Mucosa of descending colon (tissue), 3 donors: ENCODE measurements around the gene OR2T4. TPM values are rescaled to one million over a fixed set of nuclear protein-coding genes. Genes with fewer than 3 reads are reported as not detected.

Experiments
- ATAC-seq: fragments of 200-7000 bp; cut with Tn5 transposase; one replicate; pipeline ENCODE4 v1.9.1; 2020; ENCODE audit warnings: mild to moderate bottlenecking, moderate library complexity
- DNase-seq, 3 donors: peaks; one replicate each; pipeline ENCODE4 v3.0.0-alpha.2; 2020
- H3K36me3 ChIP-seq: fragments of 200-600 bp; one replicate; pipeline ENCODE4 v1.8.0; 2021; ENCODE audit warnings: low read depth, mild to moderate bottlenecking
- H3K4me1 ChIP-seq: fragments of 200-600 bp; one replicate; pipeline ENCODE4 v1.8.0; 2021; ENCODE audit warnings: low read depth, mild to moderate bottlenecking
- H3K4me3 ChIP-seq: fragments of 200-600 bp; one replicate; pipeline ENCODE4 v1.8.0; 2021; ENCODE audit warnings: mild to moderate bottlenecking
- H3K9me3 ChIP-seq: fragments of 200-600 bp; one replicate; pipeline ENCODE4 v1.8.0; 2021; ENCODE audit warnings: mild to moderate bottlenecking
- intact Hi-C, 2 donors: fragments of 100-400 bp; cut with DNase I in 1 of 2; cut with micrococcal nuclease in 1 of 2; formaldehyde crosslinking; loops; one replicate each; pipeline versions ENCODE4 v1.11.0 to v1.11.1; 2022; cut with DNase I, micrococcal nuclease
- total RNA-seq, 3 donors: library from RNA; stranded (reverse); fragmentation: NEBNext Ultra II Directional in 2 of 3; extraction: Animal tissue kit (Norgen Biotek cat#: 25700) in 2 of 3; gene quantifications; one replicate each; pipeline versions ENCODE4 v1.2.1 to v1.2.4, GENCODE V29; 2021 to 2023
- TF ChIP-seq, protein P1 (sequence below): fragments of 200-600 bp; IDR thresholded peaks from one replicate; pipeline ENCODE4 v1.8.0; 2022; ENCODE audit warnings: antibody characterized with exemption, mild to moderate bottlenecking
- donor health status: DM: no; HTN: no; CAD: no; lungs with moderate emphysema.
- donor health status: DM: no; HTN: no; CAD: no.
- donor health status: DM: no; HTN: yes; CAD: no.

OR2T4 gene
- total RNA-seq, 3 donors from 2014 or later, result not detected

DNA sequence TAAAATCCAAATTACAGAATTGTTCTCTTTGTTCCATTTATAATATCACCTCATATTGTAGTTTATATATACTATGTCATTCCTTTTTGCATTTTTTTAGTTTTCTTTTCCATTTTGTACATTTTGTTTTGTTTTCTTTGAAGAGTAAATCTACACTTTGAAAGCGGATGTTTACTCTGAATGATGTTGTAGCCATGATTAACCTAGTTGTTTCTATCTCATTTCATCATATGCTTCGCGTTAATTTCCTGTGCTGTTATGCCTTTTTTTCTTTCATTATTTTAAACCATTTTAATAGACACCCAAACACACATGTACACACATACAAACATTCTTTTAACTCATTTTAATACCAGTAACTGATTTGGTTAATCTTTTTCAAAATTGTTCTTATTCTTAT lies 19.4 kb downstream of the OR2T4 start:
- TF ChIP-seq, protein P1, sequence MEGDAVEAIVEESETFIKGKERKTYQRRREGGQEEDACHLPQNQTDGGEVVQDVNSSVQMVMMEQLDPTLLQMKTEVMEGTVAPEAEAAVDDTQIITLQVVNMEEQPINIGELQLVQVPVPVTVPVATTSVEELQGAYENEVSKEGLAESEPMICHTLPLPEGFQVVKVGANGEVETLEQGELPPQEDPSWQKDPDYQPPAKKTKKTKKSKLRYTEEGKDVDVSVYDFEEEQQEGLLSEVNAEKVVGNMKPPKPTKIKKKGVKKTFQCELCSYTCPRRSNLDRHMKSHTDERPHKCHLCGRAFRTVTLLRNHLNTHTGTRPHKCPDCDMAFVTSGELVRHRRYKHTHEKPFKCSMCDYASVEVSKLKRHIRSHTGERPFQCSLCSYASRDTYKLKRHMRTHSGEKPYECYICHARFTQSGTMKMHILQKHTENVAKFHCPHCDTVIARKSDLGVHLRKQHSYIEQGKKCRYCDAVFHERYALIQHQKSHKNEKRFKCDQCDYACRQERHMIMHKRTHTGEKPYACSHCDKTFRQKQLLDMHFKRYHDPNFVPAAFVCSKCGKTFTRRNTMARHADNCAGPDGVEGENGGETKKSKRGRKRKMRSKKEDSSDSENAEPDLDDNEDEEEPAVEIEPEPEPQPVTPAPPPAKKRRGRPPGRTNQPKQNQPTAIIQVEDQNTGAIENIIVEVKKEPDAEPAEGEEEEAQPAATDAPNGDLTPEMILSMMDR, result no peak
- Histone ChIP-seq H3K4me3 (no peak overlapping the region), H3K4me1 (no peaks in the 10 kb centered on the region), H3K36me3 (no peaks in the 10 kb centered on the region), H3K9me3 (peaks cover 8% of the 10 kb centered on the region)
- intact Hi-C loops, result no loop called here
- ATAC-seq (no peak), DNase-seq (no peak)

- TF ChIP-seq, protein P1, result no peak
- no peak for ATAC-seq
- no peak for DNase-seq
- Histone ChIP-seq H3K4me1 (no peaks in the 10 kb centered on the region), H3K9me3 (peaks cover 42% of the 10 kb centered on the region), H3K36me3 (no peaks in the 10 kb centered on the region), H3K4me3 (no peak overlapping the region)
- intact Hi-C loops, result no loop called here
These were observed 27.0 kb downstream of the OR2T4 start for GRCh38 chr1:248388426-248388825.

DNA sequence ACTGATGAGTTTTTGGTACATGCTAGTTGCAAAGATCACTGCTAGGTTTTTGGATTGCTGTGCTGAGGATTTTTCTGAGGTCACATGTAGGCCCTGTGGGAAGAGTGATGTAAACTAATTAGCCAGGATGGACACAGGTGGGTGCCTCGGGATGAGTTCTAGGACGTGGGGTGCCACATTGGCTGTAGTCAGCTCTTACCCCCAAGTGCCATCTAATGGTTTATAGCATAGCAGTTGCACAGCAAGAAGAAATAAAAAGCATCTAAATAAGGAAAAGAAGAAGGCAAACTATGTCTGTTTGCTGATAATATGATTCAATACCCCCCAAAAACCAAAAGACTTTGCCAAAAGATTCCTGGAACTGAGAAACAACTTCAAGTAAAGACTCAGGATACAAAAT lies 31.6 kb downstream of the OR2T4 start:
- H3K36me3 ChIP-seq, result no peaks in the 10 kb centered on the region
- intact Hi-C loops, result no loop called here
- TF ChIP-seq, protein P1, result no peak
- H3K4me1 ChIP-seq, result no peaks in the 10 kb centered on the region
- H3K9me3 ChIP-seq, result peaks cover 33% of the 10 kb centered on the region
- DNase-seq (no peak), ATAC-seq (no peak)
- no peak overlapping the region for H3K4me3 ChIP-seq

DNA sequence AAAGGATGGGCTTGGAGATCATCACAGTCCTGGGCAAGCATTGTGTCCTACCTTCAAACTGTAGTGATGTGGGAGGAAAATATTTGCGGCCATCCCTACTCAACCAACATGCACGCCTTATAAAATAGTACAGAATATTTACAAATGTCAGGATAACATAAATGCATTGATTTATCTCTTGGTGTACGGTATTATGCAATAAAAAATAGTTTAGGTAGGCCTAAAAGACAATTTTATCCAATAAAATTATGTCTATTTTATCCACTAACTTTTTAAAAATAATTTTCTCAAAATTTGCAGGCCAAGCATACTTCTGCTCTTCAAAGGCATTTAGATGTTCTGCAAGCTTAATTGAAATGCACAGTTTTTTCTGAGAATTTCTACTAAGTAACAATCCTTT lies 41.3 kb downstream of the OR2T4 start, which contains the start of gene OR2T1:
OR2T1 (plus strand) TSS at position 301 of the 400 bp plus-strand sequence. CDS start 3,100 bp downstream, outside the sequence.
- Histone ChIP-seq H3K9me3 (peaks cover 31% of the 10 kb centered on the region), H3K36me3 (no peaks in the 10 kb centered on the region), H3K4me3 (no peak within 1 kb of the TSS), H3K4me1 (no peaks in the 10 kb centered on the region)
- DNase-seq (no peak), ATAC-seq (no peak)
- intact Hi-C loops, result no loop called here
- TF ChIP-seq, protein P1, result no peak

DNA sequence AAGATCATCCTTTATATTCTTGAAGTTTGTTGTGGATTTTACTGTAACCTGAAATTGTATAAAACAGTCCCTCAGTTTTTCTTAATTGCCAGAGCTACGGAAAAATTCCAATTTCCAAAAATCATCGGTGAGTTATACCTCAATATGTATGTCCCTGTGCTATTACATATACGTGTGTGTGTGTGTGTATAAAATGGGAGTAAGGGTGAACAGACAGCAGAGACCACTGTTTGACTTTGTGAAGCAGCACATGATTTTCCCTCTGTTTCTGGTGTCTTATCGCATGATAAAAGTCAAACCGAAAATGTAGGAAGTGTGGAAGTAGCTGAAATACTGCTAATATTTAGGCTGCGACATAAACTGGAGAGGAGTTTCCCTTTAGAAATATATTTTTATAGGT lies 42.6 kb downstream of the OR2T4 start:
- Histone ChIP-seq H3K4me1 (no peaks in the 10 kb centered on the region), H3K36me3 (no peaks in the 10 kb centered on the region), H3K4me3 (no peak overlapping the region), H3K9me3 (peaks cover 30% of the 10 kb centered on the region)
- intact Hi-C loops, result no loop called here
- DNase-seq (no peak), ATAC-seq (no peak)
- TF ChIP-seq, protein P1, result no peak
